NK-92 (cell line): ENCODE data around the gene RAD54L2.
"Not testable (repeated sequence)": the region's sequence is repeated elsewhere in the genome, so short reads cannot be mapped to it uniquely, and the experiment has no call there.

Source experiments
- DNase-seq: peaks from one replicate; lab custom pipeline; 2025; ENCODE audit not compliant: unreplicated experiment; lab: John Stamatoyannopoulos, UW

Gene RAD54L2

DNA sequence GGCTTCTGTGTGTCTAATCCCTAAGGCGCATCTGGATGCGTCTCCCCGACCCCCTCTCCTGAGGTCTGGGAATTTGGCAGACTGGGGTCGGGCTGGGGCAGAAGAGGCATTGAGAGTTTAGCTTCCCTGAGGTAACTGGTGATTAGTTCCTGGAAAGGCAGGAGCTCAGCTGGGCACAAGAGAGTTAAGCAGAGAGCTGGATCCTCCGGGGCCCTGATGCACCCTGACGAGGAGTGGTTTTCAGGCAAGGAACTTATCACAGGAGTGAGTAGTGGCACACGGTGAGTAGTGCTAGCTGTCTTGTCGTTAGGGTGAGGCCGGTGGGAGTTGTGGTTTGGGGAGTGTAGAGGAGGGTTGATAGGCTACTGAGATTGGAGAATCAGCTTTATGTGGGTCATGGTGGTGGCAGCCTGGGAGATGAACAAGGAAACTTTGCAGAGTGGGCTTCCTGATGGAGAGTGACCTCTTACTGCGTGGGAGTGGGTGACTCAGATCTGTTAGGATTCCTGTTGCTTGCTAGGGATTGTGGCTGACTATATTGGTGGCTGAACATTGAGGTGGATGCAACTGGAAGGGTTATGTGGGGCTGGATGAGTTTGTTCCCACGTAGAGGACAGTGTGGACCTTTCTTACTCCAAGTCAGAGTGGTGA lies 897 bp downstream of the RAD54L2 start:
- no peak for DNase-seq

DNA sequence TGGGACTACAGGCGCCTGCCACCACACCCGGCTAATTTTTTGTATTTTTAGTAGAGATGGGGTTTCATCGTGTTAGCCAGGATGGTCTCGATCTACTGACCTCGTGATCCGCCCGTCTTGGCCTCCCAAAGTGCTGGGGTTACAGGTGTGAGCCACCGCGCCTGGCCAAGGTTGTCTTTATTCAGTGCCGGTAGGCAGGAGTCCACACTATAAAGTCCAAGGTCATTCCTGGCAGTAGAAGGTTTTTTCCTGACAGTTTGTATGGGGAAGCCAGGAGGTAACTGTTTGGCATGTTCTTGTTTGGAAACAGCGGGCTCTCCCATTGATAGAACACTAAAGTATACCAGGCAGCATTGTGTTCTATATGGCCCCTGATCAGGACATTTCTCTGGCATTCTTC lies 4.1 kb downstream of the RAD54L2 start:
- DNase-seq, result not testable (repeated sequence)

DNA sequence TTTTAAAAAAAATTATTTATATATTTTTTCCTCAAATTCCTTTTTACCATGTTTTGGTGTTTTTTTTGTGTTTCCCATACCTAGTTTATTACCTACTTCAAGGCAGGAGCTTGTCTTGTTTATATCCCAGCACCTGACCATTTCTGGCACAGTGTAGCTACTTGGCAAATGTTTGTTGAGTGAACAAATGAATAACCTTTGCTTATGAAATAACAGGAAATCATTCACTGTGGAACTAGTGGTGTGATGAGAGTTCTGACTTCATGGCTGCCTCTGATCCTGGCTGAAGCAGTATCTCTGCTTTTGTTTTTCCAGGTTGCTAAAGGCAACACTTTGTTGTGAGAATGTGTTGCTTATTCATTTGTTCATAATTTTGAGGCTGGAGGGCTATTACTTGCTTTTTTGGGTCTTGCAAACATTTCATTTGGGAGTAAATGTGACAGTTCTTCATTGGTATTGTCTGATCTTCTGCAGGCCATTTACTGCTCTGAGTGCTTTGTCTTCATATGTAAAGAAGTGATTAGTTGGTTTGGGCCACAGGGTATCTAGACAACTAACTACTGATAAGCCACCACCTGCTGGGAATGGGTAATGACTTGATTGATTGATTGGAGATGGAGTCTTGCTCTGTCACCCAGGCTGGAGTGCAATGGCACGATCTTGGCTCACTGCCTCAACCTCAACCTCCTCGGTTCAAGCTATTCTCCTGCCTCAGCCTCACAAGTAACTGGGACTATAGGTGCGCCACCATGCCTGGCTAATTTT lies 5.7 kb downstream of the RAD54L2 start:
- DNase-seq, result no peak

DNA sequence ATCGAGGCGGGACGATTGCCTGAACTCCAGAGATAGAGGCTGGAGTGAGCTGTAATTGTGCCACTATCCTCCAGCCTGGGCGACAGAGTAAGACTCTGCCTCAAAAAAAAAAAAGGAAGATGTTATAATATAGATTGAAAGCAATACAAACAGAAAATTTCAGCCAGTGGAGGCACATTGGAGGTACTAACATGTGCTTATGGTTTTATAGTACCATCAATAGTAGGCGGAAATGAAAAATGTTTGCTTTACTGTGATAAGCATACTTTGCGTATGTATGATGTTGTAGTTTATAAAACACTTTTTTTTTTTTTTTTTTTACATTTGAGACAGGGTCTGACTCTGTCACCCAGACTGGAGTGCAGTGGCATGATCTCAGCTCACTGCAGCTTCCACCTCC lies 8.8 kb downstream of the RAD54L2 start:
- DNase-seq, result no peak

DNA sequence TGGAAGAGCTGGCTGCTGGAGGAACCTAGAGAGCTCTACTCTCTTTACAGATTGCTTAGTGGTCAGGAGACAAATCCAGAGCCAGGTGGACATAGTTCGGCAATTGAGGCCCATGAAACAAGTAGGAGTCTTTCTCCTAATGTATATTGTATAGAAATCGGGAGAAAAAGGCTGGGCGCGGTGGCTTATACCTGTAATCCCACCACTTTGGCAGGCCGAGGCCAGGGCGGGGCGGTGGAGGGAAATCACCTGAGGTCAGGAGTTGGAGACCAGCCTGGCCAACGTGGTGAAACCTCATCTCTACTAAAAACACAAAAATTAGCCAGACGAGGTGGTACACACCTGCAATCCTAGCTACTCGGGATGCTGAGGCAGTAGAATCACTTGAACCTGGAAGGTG lies 10.8 kb downstream of the RAD54L2 start:
- DNase-seq, result no peak

DNA sequence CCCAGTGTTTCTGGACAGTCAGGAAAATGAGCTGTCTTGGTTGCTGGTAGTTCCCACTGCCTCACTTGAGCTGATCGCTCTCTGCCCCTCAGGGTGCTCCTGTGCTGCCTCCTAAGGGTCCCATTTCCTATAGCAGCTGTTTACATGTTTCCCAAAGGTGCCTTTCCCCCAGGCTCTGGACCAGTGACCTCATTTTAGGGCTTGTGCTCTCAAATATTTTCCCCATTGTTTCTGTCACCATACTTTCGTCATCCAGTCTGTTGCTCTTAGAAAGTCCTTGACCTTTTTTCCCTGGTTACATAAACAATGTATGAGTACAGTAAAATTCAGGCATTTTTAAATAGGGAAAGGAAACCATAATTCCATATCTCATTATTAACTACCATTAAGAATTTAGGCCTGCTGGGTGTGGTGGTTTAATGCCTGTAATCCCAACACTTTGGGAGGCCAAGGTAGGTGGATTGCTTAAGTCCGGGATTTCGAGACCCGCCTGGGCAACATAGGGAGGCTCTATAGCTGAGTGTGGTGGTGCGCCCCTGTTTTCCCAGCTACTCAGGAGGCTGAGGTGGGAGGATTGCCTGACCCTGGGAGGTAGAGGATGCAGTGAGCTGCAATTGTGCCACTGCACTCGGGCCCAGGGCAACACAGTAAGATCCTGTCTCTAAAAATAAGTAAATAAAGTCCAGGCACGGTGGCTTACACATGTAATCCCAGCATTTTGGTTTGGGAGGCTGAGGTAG lies 11.7 kb downstream of the RAD54L2 start:
- no peak for DNase-seq

DNA sequence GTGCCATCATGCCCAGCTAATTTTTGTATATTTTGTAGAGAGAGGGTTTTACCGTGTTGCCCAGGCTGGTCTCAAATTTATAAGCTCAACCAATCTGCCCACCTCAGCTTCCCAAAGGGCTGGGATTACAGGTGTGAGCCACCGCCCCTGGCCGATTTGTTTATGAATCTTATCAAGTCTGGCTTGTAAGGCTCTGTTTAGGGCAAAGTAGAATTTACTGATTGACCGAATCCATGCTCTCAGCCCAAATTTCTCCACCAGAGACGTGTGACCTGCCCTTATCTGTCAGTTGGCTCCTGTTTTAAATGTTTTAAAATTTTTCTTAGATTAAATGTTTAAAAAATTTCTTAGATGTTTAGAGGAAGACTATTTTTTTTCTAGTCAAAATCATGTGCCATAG lies 19.5 kb downstream of the RAD54L2 start:
- no peak for DNase-seq

DNA sequence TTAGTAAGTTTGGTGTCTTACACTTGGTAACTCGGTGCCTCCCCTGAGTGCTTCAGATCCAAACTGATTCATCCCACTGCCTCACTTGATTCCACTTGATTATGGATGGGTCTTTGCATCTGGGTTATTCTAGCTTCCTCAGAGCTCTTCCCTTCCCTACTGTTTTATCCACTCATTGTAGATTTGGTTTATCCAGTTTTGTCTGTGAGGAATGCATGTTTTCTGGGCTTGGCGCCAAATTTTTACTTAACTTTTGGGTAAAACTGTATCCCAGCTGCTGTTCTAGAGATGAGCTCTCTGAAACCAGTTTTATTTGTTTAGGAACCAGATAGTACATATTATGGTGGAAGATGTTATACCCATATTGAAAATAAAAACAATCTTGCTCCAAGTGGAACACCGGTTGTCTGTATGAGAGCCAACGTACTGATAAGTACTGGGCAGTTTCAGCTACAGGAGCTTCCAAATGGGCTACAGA lies 20.9 kb downstream of the RAD54L2 start:
- DNase-seq, result no peak

DNA sequence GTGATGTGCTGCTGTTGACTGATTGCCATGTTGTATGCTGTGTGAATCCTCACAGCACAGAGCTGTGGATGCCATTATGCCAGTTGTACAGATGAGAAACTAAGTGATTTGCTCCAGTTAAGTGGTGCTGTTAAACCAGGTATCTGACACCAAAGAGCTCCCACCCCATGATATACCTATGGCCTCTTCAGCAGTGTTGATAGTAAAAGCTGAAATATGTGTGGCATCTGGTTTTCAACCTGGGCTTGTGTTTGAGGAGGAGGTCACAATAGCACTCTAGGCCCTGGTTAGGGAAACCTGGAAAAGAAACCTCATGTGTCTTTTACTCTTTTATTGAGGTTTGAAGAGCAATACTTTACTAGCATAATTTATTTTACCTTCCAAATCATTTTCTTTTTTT lies 21.4 kb downstream of the RAD54L2 start:
- DNase-seq, result no peak

DNA sequence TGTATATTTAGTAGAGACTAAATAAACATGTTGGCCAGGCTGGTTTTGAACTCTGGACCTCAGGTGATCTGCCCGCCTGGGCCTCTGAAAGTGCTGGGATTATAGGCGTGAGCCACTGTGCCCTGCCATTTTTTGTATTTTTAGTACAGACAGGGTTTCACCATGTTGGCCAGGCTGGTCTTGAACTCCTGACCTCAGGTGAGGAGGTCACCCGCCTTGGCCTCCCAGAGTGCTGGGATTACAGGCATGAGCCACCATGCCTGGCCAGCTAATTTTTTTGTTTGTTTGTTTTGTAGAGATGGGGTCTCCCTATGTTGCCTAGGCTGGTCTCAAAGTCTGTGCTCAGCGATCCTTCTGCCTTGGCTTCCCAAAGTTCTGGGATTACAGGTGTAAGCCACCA lies 23.9 kb downstream of the RAD54L2 start:
- not testable (repeated sequence) for DNase-seq

DNA sequence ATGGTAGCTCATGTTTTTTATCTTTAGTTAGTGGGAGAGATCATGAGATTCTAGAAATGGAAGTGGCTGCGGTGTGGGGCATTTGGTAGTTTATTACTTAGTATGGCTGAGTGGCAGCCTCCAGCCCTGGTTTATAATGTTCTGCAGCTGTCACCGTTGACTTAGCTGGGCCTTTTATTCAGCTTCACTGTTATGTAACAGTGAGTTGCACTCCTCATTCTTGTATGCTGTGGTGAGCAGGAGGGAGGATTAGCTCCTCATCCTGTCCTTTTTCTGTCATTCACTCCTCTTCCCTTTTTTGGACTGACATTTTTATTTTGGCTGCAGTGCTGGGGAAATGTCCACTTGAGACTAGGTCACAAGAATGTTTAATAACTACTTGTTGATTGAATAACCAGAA lies 29.5 kb downstream of the RAD54L2 start:
- DNase-seq, result no peak

DNA sequence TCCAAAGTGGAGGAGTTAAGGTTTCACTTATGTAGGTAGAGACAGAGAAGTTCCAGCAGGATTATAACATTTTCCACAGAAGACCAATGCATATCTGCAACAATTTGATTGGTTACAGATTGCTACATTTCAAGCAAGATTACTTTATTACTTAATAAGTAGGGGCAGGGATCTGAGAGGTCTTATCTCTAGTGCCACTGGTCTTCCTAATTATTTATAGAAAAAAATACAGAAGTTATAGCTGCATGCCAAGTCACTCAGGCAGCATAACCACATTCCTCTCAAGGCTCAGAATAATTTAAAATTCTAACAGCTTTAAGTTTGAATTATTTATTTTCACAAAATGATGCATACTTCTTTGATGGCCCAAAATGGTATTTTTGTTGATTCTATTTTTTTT lies 30.5 kb downstream of the RAD54L2 start:
- DNase-seq, result no peak

DNA sequence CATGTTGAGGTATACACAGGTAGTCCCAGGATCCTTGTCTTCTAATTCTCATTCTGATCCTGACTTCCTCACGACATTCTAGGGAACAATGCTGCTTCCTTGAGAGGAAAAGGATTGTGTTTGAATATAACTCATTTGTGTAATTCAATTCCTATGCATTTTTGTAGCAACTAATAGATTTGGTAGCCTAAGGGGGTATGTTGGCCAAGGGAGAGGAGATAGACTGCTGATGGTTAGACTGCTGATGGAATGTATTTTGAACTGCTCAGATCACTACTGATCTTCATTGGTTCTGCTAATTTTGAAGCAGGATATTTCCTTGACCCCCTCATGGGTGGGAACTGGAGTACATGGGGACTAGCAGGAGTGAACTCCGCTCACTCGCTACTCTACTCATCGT lies 39.7 kb downstream of the RAD54L2 start:
- no peak for DNase-seq

DNA sequence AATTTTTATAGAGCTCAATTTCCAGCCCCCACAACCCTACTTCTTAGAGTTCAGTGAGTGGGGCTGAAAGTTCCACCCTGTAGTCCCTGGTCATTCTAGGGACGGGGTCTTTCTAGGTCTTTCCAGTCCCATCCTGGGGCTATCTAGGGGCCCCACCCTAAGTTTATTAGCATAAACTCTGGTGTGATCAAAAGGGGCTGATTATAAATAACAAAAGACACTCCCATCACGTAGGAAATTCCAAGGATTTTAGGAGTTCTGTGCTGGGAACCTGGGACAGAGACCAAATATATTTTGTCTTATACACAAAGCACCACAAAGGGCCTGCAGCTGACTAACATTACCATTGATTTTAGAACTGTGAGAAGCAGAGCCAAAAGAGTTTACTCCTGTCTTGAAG lies 41.9 kb downstream of the RAD54L2 start:
- DNase-seq, result no peak

DNA sequence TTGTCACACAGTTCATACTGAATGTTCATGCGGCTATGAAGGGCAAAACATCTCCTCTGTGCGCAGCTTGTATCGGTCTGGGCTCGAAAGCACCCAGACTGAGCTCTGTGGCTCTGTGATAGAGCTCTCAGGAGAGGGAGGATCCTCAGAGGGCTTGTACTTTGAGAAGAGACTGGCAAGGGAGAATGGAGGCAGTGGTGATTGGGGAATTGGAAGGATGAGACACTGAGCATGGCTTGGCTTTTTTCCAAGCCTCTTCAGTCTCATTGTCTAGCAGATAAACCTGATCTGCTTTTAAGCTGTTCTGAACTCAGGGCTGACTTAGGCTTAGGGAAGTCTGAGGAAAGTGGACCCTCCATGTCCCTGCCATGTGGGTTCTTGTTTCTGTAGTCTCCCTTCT lies 43.0 kb downstream of the RAD54L2 start:
- no peak for DNase-seq

DNA sequence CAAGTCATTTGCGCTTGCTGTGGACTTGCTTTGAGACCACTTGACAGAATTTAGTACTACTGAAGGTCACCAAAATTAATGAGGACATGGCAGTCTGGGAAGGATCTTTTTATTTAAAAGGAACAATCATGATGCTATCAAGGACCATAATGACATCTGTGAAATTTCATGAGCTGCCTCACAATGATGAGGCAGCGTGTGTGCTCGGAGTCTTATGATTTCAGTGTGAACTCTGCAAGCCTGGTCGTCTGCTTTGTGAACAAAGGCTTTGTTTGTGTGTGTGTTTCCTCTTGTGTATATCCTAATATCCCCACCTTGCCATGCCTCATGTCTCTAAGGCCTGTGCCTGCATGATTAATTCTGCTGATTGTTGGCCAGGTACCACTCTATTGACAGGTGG lies 46.7 kb downstream of the RAD54L2 start:
- DNase-seq, result no peak

DNA sequence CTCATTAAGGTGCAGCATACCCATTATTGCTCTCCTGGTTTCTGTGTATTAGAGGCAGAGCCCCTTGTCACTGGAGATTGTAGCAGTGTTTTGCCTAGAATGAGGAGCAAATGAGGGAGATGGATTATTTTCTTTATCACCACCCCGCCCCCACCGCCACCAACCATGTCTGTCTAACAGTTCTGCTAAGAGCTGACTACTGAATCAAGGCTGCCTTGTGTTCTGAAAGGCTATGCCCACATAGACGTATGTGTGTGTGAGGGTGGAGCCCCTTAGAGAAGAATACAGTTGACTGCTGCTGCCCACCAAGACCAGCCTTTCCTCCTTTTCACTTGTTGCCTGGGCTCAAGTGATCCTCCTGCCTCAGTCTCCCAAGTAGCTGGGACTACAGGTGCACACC lies 47.4 kb downstream of the RAD54L2 start:
- DNase-seq, result no peak
